ENCODE measurements around the gene COLEC12.

DNA sequence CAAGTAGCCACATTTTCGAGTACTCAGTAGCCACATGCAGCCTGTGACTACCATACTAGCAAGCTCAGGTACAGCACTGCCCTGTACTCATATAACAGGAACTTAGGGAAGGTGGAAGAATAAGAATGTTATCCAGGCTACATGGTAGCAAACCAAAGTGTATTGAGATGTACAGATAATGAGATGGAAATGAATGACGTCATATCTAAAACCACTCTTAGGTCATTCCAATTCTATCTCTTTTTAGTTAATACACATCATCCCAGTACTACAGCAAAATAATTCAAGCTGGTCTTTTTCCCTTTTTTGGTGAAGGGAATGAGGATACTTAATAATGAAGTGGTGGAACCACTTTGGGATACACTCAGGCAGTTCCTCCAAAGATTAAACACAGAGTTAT lies 38.7 kb downstream of the COLEC12 start:
- TF ChIP-seq, protein P1, sequence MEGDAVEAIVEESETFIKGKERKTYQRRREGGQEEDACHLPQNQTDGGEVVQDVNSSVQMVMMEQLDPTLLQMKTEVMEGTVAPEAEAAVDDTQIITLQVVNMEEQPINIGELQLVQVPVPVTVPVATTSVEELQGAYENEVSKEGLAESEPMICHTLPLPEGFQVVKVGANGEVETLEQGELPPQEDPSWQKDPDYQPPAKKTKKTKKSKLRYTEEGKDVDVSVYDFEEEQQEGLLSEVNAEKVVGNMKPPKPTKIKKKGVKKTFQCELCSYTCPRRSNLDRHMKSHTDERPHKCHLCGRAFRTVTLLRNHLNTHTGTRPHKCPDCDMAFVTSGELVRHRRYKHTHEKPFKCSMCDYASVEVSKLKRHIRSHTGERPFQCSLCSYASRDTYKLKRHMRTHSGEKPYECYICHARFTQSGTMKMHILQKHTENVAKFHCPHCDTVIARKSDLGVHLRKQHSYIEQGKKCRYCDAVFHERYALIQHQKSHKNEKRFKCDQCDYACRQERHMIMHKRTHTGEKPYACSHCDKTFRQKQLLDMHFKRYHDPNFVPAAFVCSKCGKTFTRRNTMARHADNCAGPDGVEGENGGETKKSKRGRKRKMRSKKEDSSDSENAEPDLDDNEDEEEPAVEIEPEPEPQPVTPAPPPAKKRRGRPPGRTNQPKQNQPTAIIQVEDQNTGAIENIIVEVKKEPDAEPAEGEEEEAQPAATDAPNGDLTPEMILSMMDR (conservative IDR thresholded peaks at IDR 0.05) = no peak
- no peak for TF ChIP-seq EZH2 (IDR thresholded peaks at IDR 0.05; ENCODE audit: low read depth)
